Trophoblast cell (in vitro differentiated cells and primary cell): ENCODE measurements around the gene DISC1.

ENCODE experiments used
- DNase-seq, 2 donors: peaks; one replicate each; pipeline ENCODE4 v3.0.0-alpha.2; 2016
- H2AFZ ChIP-seq: 2 replicates; pipeline ENCODE4 v1.6.1; 2013; ENCODE audit warnings: low read length, moderate library complexity, mild to moderate bottlenecking; ENCODE audit not compliant: insufficient read depth, poor library complexity
- H2AK5ac ChIP-seq: 2 replicates; pipeline ENCODE4 v1.6.1; 2013; ENCODE audit warnings: mild to moderate bottlenecking, low read length
- H2BK120ac ChIP-seq: 2 replicates; pipeline ENCODE4 v1.6.1; 2013; ENCODE audit warnings: low read length, mild to moderate bottlenecking, moderate library complexity; ENCODE audit not compliant: insufficient read depth, poor library complexity
- H2BK12ac ChIP-seq: 2 replicates; pipeline ENCODE4 v1.6.1; 2013; ENCODE audit warnings: mild to moderate bottlenecking, low read length, moderate library complexity
- H2BK5ac ChIP-seq: 2 replicates; pipeline ENCODE4 v1.6.1; 2013; ENCODE audit warnings: low read length, low read depth, moderate library complexity, mild to moderate bottlenecking; ENCODE audit not compliant: poor library complexity
- H3K14ac ChIP-seq: 2 replicates; pipeline ENCODE4 v1.6.1; 2013; ENCODE audit warnings: mild to moderate bottlenecking, low read length
- H3K18ac ChIP-seq: 2 replicates; pipeline ENCODE4 v1.6.1; 2013; ENCODE audit warnings: mild to moderate bottlenecking, low read length
- H3K23ac ChIP-seq: 2 replicates; pipeline ENCODE4 v1.6.1; 2013; ENCODE audit warnings: low read length
- H3K27ac ChIP-seq: 2 replicates; pipeline ENCODE4 v1.5.1; 2013; ENCODE audit warnings: low read depth, mild to moderate bottlenecking, inconsistent platforms, low read length, moderate library complexity
- H3K27me3 ChIP-seq: 2 replicates; pipeline ENCODE4 v1.6.1; 2013; ENCODE audit warnings: inconsistent platforms, mild to moderate bottlenecking, low read length, moderate library complexity; ENCODE audit not compliant: insufficient read depth
- H3K36me3 ChIP-seq, 2 experiments: 1 replicate in 1 of 2; 2 replicates in 1 of 2; pipeline ENCODE4 v1.6.1; 2013; ENCODE audit warnings: low read length in 2 of 2, mild to moderate bottlenecking in 2 of 2, moderate library complexity in 1 of 2; ENCODE audit not compliant: insufficient read depth in 2 of 2, control insufficient read depth in 1 of 2
- H3K4ac ChIP-seq: 2 replicates; pipeline ENCODE4 v1.6.1; 2013; ENCODE audit warnings: low read depth, mild to moderate bottlenecking, low read length, moderate library complexity
- H3K4me1 ChIP-seq, 2 experiments: 1 replicate in 1 of 2; 2 replicates in 1 of 2; pipeline ENCODE4 v1.6.1; 2013; ENCODE audit warnings: low read length in 2 of 2, mild to moderate bottlenecking in 2 of 2, moderate library complexity in 1 of 2; ENCODE audit not compliant: insufficient read depth in 2 of 2, control insufficient read depth in 1 of 2
- H3K4me2 ChIP-seq: 2 replicates; pipeline ENCODE4 v1.6.1; 2013; ENCODE audit warnings: inconsistent platforms, mild to moderate bottlenecking, low read length, moderate library complexity
- H3K4me3 ChIP-seq: 2 replicates; pipeline ENCODE4 v1.5.1; 2013; ENCODE audit warnings: mild to moderate bottlenecking, low read depth, low read length, inconsistent platforms
- H3K79me1 ChIP-seq: one replicate; pipeline ENCODE4 v1.6.1; 2013; ENCODE audit warnings: low read length
- H3K79me2 ChIP-seq: 2 replicates; pipeline ENCODE4 v1.6.1; 2013; ENCODE audit warnings: low read length, mild to moderate bottlenecking; ENCODE audit not compliant: control insufficient read depth, insufficient read depth, poor library complexity
- H3K9ac ChIP-seq: 2 replicates; pipeline ENCODE4 v1.6.1; 2013; ENCODE audit warnings: mild to moderate bottlenecking, low read length
- H3K9me3 ChIP-seq: 2 replicates; pipeline ENCODE4 v1.6.1; 2013; ENCODE audit warnings: low read depth, mild to moderate bottlenecking, control low read depth, inconsistent platforms, low read length; ENCODE audit not compliant: insufficient read depth
- H4K12ac ChIP-seq: 2 replicates; pipeline ENCODE4 v1.6.1; 2013; ENCODE audit warnings: low read depth, mild to moderate bottlenecking, low read length, moderate library complexity
- H4K8ac ChIP-seq: 2 replicates; pipeline ENCODE4 v1.6.1; 2013; ENCODE audit warnings: low read depth, mild to moderate bottlenecking, low read length, moderate library complexity
- H4K91ac ChIP-seq: one replicate; pipeline ENCODE4 v1.6.1; 2013; ENCODE audit warnings: low read depth, mild to moderate bottlenecking, low read length, moderate library complexity
- WGBS: extraction: QIAGEN DNeasy Blood & Tissue Kit; methylation state at CpG from one replicate; pipeline ENCODE4 v1.1.7; 2013; ENCODE audit warnings: missing lambda C conversion rate; ENCODE audit not compliant: insufficient read length, insufficient coverage; ENCODE audit errors: extremely low coverage; 5-methylcytosine and 5-hydroxymethylcytosine counted together

DISC1 gene

DNA sequence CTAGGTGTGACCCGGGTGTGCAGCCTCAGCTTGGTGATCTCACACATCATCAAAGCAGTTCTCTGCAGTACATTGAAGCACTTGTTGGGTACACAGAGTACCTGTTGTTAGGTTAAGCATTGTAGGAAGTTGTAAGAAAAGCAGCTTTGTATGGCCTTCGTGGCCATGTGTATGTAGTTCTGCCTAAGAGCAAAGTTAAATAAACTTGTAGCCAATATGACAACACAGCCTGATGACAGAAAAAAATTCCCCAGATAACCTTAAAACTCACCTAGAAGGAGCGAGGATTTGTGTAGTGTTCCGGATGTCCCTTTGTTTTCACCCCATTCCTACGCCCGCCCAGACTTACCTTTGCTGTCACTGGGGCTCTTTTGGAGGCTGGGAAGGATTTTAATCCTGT is 48.0 kb downstream of the DISC1 start:
- H3K14ac ChIP-seq, result no peak overlapping the region
- H2AFZ ChIP-seq, result no peak overlapping the region
- no peak overlapping the region for H4K12ac ChIP-seq
- no peaks in the 10 kb centered on the region for H3K79me2 ChIP-seq
- no peak overlapping the region for H2BK120ac ChIP-seq
- H4K91ac ChIP-seq, result no peak overlapping the region
- H3K23ac ChIP-seq, result no peak overlapping the region
- H3K27ac ChIP-seq, result no peak overlapping the region
- H3K9ac ChIP-seq, result no peak overlapping the region
- H3K18ac ChIP-seq, result no peak overlapping the region
- H2BK5ac ChIP-seq, result no peak overlapping the region
- H3K9me3 ChIP-seq, result no peaks in the 10 kb centered on the region
- no CpG with 5 or more reads among the region's 6 CpGs for WGBS
- H2BK12ac ChIP-seq, result no peak overlapping the region
- DNase-seq, result no peak
- no peaks in the 10 kb centered on the region for H3K36me3 ChIP-seq
- no peak overlapping the region for H3K4me2 ChIP-seq
- no peaks in the 10 kb centered on the region for H3K4me1 ChIP-seq
- no peaks in the 10 kb centered on the region for H3K79me1 ChIP-seq
- H3K27me3 ChIP-seq, result no peaks in the 10 kb centered on the region
- no peak overlapping the region for H4K8ac ChIP-seq
- H3K4ac ChIP-seq, result no peak overlapping the region
- H3K4me3 ChIP-seq, result no peak overlapping the region
- H2AK5ac ChIP-seq, result no peak overlapping the region

DNA sequence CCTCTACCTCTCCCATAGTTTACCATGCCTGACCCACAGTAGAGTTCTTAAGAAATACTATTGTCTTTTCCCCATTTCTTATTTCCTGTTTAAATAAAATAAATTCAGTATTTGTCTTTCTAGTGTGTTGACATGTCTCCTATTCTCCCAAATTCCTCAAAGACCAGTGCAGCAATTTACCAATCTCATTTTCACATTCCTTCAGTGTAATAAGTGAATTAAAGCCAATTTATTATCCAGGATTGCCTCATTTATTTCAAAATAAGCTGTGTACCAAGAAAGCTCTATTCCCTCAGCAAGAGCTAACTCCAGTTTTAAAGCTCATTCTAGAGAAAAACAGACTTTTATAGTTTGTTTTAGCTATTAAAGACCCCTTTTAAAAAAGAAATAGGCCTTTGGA is 49.9 kb downstream of the DISC1 start:
- no peaks in the 10 kb centered on the region for H3K9me3 ChIP-seq
- no peak overlapping the region for H2AFZ ChIP-seq
- no peak overlapping the region for H3K27ac ChIP-seq
- no peak for DNase-seq
- no peaks in the 10 kb centered on the region for H3K27me3 ChIP-seq
- H3K4me1 ChIP-seq, result no peaks in the 10 kb centered on the region
- H4K91ac ChIP-seq, result no peak overlapping the region
- H2AK5ac ChIP-seq, result no peak overlapping the region
- H4K12ac ChIP-seq, result no peak overlapping the region
- H3K18ac ChIP-seq, result no peak overlapping the region
- no peaks in the 10 kb centered on the region for H3K79me1 ChIP-seq
- no peak overlapping the region for H2BK5ac ChIP-seq
- H3K4me2 ChIP-seq, result no peak overlapping the region
- no peak overlapping the region for H3K14ac ChIP-seq
- no peaks in the 10 kb centered on the region for H3K79me2 ChIP-seq
- no peak overlapping the region for H2BK120ac ChIP-seq
- no peak overlapping the region for H2BK12ac ChIP-seq
- no peak overlapping the region for H4K8ac ChIP-seq
- no peak overlapping the region for H3K4me3 ChIP-seq
- H3K23ac ChIP-seq, result no peak overlapping the region
- H3K4ac ChIP-seq, result no peak overlapping the region
- H3K9ac ChIP-seq, result no peak overlapping the region
- H3K36me3 ChIP-seq, result no peaks in the 10 kb centered on the region

DNA sequence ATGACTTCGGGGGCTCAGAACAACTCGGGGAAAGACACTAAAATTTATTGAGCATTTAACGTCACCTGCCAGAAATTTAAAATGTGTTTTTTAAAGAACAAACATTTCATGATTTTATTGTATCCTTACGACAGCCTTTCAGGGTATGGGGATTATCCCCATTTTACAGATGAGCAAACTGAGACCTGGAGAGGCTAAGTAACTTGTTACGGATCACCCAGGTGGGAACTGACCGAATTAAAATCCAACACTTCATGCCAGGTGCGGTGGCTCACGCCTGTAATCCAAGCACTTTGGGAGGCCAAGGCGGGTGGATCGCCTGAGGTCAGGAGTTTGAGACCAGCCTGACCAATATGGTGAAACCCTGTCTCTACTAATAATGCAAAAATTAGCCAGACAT is 50.9 kb downstream of the DISC1 start:
- no CpG with 5 or more reads among the region's 10 CpGs for WGBS
- Histone ChIP-seq H3K14ac (no peak overlapping the region), H3K36me3 (no peaks in the 10 kb centered on the region)

DNA sequence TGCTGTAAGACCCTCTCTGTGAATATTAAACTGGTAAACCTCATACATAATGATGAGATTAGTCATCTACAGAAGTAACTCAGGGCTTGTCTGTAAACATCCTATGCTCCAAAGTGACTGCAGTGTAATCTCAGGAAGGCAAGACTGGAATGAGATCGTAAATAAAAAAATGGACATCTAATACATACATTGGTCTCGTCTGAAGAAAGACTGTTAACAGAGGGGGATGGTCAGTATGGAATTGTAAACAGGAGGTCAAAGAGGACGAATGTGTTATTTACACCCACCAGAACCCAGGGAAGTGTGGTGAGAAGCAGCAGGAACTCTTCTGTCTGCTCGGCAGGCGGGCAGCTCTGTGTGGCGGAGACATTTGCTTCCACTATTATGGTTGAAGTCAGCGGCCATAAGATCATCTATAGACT is 51.4 kb downstream of the DISC1 start:
- H4K12ac ChIP-seq, result no peak overlapping the region
- H2AK5ac ChIP-seq, result no peak overlapping the region
- no peak overlapping the region for H4K91ac ChIP-seq
- no peak overlapping the region for H3K4me3 ChIP-seq
- no peak overlapping the region for H3K23ac ChIP-seq
- H3K4ac ChIP-seq, result no peak overlapping the region
- no peaks in the 10 kb centered on the region for H3K9me3 ChIP-seq
- no peak overlapping the region for H2BK12ac ChIP-seq
- no peak overlapping the region for H3K4me2 ChIP-seq
- no peaks in the 10 kb centered on the region for H3K27me3 ChIP-seq
- H3K9ac ChIP-seq, result no peak overlapping the region
- no peak for DNase-seq
- no peaks in the 10 kb centered on the region for H3K36me3 ChIP-seq
- no peak overlapping the region for H4K8ac ChIP-seq
- no peak overlapping the region for H3K18ac ChIP-seq
- WGBS, result no CpG with 5 or more reads among the region's 7 CpGs
- H3K4me1 ChIP-seq, result no peaks in the 10 kb centered on the region
- H2AFZ ChIP-seq, result no peak overlapping the region
- no peaks in the 10 kb centered on the region for H3K79me2 ChIP-seq
- no peaks in the 10 kb centered on the region for H3K79me1 ChIP-seq
- H2BK5ac ChIP-seq, result no peak overlapping the region
- no peak overlapping the region for H2BK120ac ChIP-seq
- H3K27ac ChIP-seq, result no peak overlapping the region
- H3K14ac ChIP-seq, result no peak overlapping the region

More for the DNA sequence above, 50.9 kb downstream of the DISC1 start:
- Histone ChIP-seq H3K18ac (no peak overlapping the region), H3K4ac (no peak overlapping the region), H2BK12ac (no peak overlapping the region), H3K27me3 (no peaks in the 10 kb centered on the region), H4K12ac (no peak overlapping the region), H3K23ac (no peak overlapping the region), H4K91ac (no peak overlapping the region), H2BK5ac (no peak overlapping the region), H4K8ac (no peak overlapping the region), H3K4me1 (no peaks in the 10 kb centered on the region), H3K79me2 (no peaks in the 10 kb centered on the region), H3K27ac (no peak overlapping the region), H2AK5ac (no peak overlapping the region), H2BK120ac (no peak overlapping the region), H3K9me3 (no peaks in the 10 kb centered on the region), H3K9ac (no peak overlapping the region), H3K79me1 (no peaks in the 10 kb centered on the region), H3K4me3 (no peak overlapping the region), H3K4me2 (no peak overlapping the region), H2AFZ (no peak overlapping the region)
- DNase-seq, result no peak
